Bronchus fibroblast of lung (primary cell): Measurements from ENCODE around the gene JAML. TPM values are rescaled to one million over a fixed set of nuclear protein-coding genes. Genes with fewer than 3 reads are reported as not detected.

Source experiments
- total RNA-seq: library from RNA; depleted of rRNA; stranded (reverse); fragments of >200 nt; gene quantifications from 2 replicates; pipeline ENCODE4 v1.2.3, GENCODE V29; 2015

The JAML gene, protein sequence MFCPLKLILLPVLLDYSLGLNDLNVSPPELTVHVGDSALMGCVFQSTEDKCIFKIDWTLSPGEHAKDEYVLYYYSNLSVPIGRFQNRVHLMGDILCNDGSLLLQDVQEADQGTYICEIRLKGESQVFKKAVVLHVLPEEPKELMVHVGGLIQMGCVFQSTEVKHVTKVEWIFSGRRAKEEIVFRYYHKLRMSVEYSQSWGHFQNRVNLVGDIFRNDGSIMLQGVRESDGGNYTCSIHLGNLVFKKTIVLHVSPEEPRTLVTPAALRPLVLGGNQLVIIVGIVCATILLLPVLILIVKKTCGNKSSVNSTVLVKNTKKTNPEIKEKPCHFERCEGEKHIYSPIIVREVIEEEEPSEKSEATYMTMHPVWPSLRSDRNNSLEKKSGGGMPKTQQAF
- total RNA-seq: not detected in 2 replicates

DNA sequence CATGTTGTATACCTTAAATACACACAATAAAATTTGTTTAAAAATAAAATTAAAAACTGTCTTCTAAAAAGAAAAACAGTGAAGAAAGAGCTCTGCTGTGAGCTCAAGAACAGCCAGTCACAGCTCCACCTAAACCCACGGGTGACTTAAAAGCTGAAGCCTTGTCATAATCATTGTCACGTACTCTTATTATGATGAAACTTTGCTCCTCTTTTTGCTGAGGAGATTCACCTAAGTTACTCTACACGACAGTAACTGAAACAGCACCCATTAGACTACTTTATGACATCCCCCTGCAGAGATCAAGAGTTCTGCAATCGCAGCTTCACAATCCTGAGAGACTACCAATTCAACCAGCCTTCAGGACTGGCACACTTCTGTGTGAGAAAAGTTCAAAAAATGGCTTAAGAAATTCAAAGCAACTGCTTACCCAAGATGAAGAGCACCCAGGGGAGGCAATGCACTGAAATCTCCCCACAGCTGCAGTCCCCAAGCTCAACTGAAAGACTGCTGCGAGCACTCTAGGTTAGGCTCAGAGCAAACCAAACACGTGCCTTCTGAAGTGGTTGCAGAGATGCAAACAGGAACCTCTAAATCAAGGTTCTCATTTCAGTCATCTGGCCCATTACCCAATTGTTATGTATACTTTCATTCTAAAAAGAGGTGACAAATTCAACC is at the start of gene JAML:
Gene JAML (minus strand): TSS at position 501 of the 678 bp plus-strand sequence. CDS start 10,145 bp downstream, outside the sequence.

DNA sequence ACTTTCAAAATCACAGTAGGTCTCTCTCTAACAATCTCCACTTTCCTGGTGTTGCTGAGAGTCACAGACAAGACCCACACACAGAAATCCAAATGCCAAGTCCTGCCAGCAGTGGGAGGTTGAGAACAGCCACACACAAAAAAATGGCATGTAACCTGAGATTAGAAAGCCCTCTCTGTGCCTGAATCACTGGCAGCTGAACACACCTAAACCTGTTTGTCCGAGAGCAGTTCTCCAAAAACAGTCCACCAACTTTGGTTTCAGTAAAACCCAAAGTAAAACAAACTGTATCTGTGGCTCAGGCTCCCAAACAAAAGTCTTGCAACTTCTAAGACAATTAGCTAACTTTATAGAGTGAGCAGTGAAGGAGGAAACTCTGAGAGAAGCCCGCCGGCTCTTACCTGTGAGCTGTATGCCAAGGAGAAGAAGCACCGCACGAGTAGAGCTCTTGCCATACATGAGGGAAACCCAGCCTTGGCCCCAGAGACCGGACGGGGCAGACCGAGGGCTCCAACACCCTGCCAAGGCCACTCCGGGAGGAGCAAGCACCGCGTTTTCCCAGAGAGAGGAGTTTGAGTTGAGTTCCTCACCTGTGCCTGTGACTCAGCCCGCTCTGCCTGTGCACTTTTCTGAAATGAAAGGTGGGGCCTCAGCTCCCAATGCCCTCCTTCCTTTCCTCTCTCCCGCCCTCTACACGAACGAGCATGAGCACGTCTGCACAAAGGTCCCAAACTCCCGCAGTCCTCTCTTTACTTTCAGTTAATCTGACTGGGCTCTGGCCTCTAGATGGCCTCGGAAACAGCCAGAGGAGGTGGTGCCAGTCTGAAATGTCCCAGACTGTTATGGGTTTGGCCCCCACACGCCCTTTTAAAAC is 39.1 kb upstream of the JAML start, which contains the start of gene MPZL2:
Gene MPZL2 (minus strand): TSS at position 603 of the 874 bp plus-strand sequence. CDS start 144 bp downstream, at position 459.

DNA sequence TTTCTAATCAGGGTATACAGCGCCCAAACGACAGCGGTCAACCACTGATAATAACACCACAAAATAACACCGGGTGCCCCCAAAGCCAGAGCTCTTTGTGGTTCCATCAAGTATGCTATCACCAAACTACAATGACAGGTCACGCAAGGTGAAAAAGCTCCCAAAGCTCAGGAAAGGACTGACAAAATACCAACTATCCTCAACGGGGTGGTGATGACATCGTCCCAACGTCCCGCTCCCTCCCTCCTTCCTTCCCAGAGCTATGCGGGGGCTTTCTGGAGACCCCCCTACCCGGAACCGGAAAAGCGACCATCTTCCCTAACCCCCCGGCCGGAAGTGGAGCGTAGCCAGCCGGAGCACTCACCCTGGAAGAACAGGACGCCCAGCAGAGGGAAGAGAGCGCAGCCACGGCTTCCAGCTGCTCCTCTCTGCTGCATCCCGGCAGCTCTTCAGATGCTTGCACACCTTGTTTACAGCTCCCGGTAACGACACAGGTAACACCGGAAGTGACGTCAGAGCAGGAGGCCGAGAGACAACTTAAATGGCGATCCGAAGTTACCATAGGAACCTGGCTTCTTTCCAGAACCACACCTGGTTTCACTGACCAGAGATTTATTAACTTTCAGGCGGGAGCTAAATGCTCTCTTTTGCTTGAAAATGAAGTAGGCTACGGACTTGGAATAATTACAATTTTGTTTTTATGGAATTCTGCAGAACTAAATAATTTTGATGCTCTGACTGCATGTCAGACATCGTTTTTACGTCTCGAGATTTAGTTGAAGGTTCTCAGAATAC is 27.2 kb upstream of the JAML start, which contains the start of gene MPZL3:
Gene MPZL3 (minus strand): TSS at position 508 of the 795 bp plus-strand sequence. CDS start 71 bp downstream, at position 437.

DNA sequence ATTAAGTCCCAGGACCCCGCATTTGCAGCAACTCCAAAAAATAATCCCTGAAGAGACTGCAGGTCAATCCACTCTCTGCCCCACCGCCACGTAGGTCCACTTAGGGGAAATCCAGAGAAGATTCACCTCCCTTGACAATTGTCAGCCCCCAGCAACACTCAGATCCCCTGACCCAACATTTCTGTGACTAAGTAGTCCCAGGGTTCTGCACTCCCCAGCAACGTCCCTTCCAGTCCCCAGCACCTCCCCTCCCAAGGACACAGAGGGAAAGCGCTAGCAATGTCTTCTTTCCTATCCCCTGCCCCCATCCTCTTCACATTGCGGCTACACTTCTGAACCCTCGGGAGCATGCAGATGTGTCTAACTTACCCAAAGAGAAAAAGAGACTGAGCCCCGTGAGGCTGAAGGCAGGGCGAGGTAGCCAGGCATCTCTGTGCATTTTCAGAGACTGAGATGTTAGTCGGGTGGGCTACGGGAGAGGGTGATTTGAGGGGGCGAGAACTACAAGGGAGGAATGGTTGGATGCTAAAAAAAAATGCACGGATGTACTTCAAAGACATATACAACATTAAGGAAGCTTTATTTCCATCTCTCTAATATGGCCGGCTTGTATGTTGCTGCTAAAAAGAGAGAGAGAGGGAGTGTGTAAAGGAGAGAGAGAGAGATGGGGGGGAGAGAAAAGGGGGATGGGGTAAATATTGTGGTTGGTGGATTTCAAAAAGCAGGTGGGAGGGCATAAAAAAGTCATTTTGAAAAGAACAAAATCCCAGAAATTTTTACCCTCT is 48.6 kb downstream of the JAML start, which contains the start of gene SCN2B:
Gene SCN2B (minus strand): TSS at position 647 of the 785 bp plus-strand sequence. CDS start 208 bp downstream, at position 439.

DNA sequence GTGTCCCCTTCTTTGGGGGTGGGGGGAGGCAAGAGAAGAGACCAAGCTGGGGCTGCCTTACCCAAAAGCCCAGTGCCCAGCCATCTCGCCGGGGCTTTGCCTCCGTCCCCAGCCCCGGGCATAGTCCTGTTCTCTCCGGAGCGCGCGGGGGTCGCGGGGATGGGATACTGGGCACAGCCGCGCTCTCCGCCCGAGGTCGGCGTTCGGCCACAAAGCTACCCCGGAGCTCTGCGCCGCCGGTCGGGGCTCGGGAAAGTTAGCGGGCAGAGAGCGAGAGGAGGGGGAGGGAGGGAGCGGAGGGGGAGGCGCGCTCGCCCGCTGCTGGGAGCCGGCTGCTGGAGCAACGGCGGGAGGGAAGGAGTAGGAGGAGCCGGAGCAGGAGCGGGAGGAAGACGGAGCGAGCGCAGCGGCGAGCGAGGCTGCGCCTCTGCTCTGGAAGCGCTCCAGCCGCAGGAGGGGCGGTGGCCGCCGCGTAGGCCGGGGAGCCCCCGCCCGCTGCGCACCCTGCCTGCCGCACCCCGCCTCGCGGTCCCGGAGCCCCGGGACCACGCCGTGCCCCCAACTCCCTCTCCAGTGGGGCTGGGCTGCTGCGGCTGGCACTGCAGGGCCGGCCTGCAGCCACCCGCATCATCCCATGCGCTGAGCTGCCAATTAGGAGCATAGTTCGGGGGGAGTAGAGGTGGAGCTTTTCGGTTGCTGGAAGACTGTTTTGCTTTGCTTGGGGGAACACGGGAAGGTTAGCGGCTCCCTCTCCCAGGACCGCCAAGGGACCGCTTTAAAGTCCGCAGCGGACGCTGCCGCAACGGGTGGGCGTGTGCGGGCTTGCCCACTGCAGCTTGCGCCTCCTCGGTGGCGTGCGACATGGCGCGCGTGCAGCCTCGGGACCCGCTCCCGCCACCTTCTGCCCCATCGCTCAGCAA is 72.0 kb downstream of the JAML start, which contains the start of gene SCN4B:
Gene SCN4B (minus strand): TSS at position 272 of the 920 bp plus-strand sequence. CDS start 150 bp downstream, at position 122.

Other genes with a start within 250 kb of the JAML start
- gene IL10RA, start 238.6 kb downstream of the JAML start, total RNA-seq: not detected in 2 replicates
- gene TMPRSS4, start 147.9 kb downstream of the JAML start, total RNA-seq: not detected in 2 replicates
- gene SMIM35, start 138.0 kb downstream of the JAML start, total RNA-seq: not detected in 2 replicates
- 0.30 and 0.34 TPM in 2 replicates for gene SCN4B, start 72.2 kb downstream of the JAML start, total RNA-seq
- 0.15 and 0.17 TPM in 2 replicates for gene SCN2B, start 48.4 kb downstream of the JAML start, total RNA-seq
- 0.30 and 0.34 TPM in 2 replicates for gene MPZL3, start 27.4 kb upstream of the JAML start, total RNA-seq
- not detected in 2 replicates for gene MPZL2, start 39.3 kb upstream of the JAML start, total RNA-seq
- not detected in 2 replicates for gene CD3E, start 79.7 kb upstream of the JAML start, total RNA-seq
- gene CD3D, start 117.7 kb upstream of the JAML start, total RNA-seq: not detected in 2 replicates
- not detected in 2 replicates for gene CD3G, start 119.3 kb upstream of the JAML start, total RNA-seq
- 31.7 and 33.5 TPM in 2 replicates for gene UBE4A, start 134.6 kb upstream of the JAML start, total RNA-seq
- gene ATP5MG, start 176.6 kb upstream of the JAML start, total RNA-seq: 56.2 and 62.9 TPM in 2 replicates
- 10.1 and 13.6 TPM in 2 replicates for gene KMT2A, start 211.5 kb upstream of the JAML start, total RNA-seq